NCI-H2227 (cell line): ENCODE data around the gene PRR13.

ENCODE experiments used
- DNase-seq: peaks from one replicate; lab custom pipeline; 2025; ENCODE audit not compliant: unreplicated experiment; lab: John Stamatoyannopoulos, UW

Gene PRR13

DNA sequence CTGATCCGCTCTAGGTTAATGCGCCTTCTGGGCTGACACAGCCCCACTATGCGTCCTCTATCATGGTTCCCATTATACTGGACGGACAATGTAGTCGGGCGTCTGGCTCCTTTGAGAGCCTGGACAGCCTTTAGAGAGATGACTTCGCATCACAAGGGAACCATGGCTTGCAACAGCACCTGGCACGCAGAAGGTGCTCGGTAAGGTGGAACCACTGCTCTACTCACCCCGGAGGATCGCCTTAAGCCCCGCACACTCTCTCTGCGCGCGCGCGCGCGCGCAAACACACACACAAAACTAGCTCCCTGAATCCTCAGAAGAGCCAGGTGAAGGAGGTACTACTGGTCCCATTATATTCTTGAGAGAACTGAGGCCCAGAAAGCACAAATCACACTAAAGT is 50.7 kb downstream of the PRR13 start:
- DNase-seq, result peak; percentile 37

DNA sequence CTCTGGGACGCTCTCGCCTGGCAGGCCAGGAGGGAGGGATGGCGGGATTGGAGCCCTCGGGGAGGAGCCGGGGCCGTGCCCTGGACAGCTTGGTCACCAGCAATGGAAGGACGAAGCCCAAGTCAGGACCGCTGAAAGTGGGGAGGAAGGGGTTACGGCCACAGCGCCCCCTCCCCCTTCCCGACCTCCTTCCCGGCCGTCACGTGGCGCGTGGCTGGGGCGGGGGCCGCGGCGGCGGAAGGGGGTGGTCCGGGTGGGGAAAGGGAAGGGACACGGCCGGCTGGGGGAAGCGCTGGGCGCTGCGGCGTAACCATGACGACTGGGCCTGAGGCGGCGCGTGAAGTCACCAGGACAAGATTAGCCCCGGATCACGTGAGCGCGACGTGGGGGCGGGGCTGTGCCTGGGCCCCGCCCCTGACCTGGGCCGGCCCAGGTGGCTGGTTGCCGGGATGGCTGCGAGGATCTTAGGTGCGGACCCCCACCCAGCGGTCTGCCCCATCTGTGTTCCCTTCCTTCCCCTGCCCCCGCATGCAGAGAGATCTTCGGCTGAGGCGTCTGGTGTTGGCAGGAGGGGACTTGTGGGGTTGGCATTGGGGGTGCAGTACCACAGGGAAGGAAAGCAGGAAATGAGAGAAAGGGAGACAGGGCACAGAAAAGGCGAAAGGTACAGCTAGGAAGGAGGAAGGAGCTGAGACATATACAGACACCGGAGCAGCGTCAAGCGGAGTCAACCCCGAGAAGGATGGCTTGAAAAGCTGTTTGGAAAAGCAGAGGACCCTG is 51.5 kb downstream of the PRR13 start:
- peak; percentile 95 for DNase-seq

- peak; percentile 54 for DNase-seq
Observed at GRCh38 chr12:53493610-53494391, 52.3 kb downstream of the PRR13 start.
